ENCODE measurements around the gene FURIN. TPM values are rescaled to one million over a fixed set of nuclear protein-coding genes. Genes with fewer than 3 reads are reported as not detected.
"Not testable (repeated sequence)": the region's sequence is repeated elsewhere in the genome, so short reads cannot be mapped to it uniquely, and the experiment has no call there.

FURIN gene
- total RNA-seq, 2 experiments from 2014 or later = 97.4 to 104 TPM

DNA sequence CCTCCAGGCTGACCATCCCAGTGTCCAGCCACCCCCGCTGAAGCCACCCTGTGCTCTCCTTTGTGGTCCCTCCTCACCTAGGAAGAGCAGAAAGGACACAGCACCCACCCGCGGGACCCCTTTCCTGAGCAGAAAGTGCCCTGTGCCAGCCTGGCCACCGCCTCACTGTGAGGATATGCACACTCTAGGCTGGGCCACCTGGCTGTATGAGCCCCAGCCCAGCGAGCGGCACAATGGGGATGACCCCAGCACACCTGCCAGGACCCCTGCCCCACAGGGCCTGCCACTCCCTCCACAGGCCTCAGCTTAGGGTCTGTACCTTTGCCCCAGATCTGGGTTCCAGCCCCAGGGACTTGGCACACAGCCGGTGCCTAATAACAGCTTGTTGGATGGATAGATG is 47.9 kb upstream of the FURIN start:
- H3K4me1 ChIP-seq (ENCODE audit: insufficient read depth, low read length) = peaks cover 41% of the 10 kb centered on the region
- no peaks in the 10 kb centered on the region for H3K27me3 ChIP-seq (ENCODE audit: control insufficient read depth in 1 of 2, insufficient read depth in 2 of 2, low read length in 2 of 2)
- POLR2A ChIA-PET = no interaction called here
- Mint-ChIP-seq H3K4me1 (ENCODE audit: low read depth) (peaks cover 7% of the 10 kb centered on the region), H3K27ac (no peak overlapping the region), H3K4me3 (no peak overlapping the region), H3K36me3 (ENCODE audit: low read depth) (no peaks in the 10 kb centered on the region), H3K27me3 (no peaks in the 10 kb centered on the region), H3K9me3 (no peaks in the 10 kb centered on the region)
- DNase-seq (no peak), ATAC-seq (ENCODE audit: poor library complexity) (no peak)
- TF ChIP-seq, protein P1, sequence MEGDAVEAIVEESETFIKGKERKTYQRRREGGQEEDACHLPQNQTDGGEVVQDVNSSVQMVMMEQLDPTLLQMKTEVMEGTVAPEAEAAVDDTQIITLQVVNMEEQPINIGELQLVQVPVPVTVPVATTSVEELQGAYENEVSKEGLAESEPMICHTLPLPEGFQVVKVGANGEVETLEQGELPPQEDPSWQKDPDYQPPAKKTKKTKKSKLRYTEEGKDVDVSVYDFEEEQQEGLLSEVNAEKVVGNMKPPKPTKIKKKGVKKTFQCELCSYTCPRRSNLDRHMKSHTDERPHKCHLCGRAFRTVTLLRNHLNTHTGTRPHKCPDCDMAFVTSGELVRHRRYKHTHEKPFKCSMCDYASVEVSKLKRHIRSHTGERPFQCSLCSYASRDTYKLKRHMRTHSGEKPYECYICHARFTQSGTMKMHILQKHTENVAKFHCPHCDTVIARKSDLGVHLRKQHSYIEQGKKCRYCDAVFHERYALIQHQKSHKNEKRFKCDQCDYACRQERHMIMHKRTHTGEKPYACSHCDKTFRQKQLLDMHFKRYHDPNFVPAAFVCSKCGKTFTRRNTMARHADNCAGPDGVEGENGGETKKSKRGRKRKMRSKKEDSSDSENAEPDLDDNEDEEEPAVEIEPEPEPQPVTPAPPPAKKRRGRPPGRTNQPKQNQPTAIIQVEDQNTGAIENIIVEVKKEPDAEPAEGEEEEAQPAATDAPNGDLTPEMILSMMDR (IDR thresholded peaks at IDR 0.05) = no peak
- H3K9me3 ChIP-seq (ENCODE audit: control insufficient read depth in 1 of 2, insufficient read depth in 1 of 2, low read length in 2 of 2) = no peaks in the 10 kb centered on the region
- no peak overlapping the region for H3K4me3 ChIP-seq (ENCODE audit: low read length)
- H3K27ac ChIP-seq (ENCODE audit: low read depth in 1 of 2, low read length in 2 of 2) = no peak overlapping the region
- CTCF ChIA-PET = no interaction called here
- intact Hi-C loops (cut with DNase I, micrococcal nuclease) = no loop called here
- H3K36me3 ChIP-seq (ENCODE audit: insufficient read depth, low read length) = no peaks in the 10 kb centered on the region

DNA sequence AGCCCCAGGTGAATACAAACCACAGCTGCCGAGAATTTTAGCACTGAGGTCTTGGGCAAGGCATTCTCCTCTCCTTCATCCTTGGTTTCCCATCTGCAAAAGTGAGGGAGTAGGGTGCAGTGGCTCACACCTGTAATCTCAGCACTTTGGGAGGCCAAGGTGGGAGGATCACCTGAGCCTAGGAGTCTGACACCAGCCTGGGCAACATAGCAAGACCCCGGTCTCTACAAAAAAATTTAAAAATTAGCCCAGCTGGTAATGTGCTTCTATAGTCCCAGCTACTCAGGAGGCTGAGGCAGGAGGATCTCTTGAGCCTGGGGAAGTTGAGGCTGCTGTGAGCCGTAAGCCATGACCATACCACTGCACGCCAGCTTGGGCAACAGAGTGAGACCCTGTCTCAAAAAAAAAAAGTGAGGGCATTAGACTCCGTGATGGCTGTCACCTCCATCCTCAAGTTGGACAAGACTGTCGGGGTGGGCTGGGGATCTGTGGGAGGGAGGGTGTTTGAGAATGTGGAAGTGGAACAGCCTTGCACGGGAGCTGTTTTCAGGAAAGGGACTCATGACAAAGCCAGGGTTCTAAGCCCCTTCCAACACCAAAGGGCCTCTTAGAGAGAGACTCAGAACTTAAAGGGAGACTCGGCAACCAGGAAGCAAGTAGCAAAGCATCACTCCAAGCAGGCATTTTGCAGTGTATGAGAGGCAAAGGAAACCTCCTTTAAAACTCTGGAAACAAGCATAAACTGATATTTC is 46.0 kb upstream of the FURIN start:
- H3K36me3 ChIP-seq (ENCODE audit: insufficient read depth, low read length) = no peaks in the 10 kb centered on the region
- H3K27me3 ChIP-seq (ENCODE audit: control insufficient read depth in 1 of 2, insufficient read depth in 2 of 2, low read length in 2 of 2) = no peaks in the 10 kb centered on the region
- intact Hi-C loops (cut with DNase I, micrococcal nuclease) = no loop called here

DNA sequence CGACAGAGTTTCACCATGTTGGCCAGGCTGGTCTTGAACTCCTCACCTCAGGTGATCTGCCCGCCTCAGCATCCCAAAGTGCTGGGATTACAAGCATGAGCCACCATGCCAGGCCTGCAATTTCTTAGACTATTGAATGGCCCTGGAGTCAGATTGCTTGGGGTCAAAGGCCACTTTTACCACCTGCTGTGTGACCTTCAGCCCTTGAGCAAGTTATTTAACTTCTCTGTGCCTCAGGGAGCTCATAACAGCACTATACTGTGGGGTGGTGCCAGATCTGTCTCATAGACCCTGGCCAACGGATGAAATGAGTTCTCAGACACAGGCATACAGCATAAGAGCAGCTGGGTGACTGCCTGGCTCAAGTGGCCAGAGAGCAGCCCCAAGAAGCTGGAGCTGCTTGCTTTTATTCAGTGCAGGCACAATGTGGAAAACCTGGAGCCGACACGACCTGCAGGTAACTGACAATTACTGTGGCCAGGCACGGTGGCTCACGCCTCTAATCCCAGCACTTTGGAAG is 44.9 kb upstream of the FURIN start:
- Mint-ChIP-seq H3K27me3 (no peaks in the 10 kb centered on the region), H3K4me1 (ENCODE audit: low read depth) (no peaks in the 10 kb centered on the region), H3K36me3 (ENCODE audit: low read depth) (no peaks in the 10 kb centered on the region), H3K27ac (no peak overlapping the region), H3K4me3 (no peak overlapping the region), H3K9me3 (no peaks in the 10 kb centered on the region)
- H3K27ac ChIP-seq (ENCODE audit: low read depth in 1 of 2, low read length in 2 of 2) = no peak overlapping the region
- ATAC-seq (ENCODE audit: poor library complexity) (no peak), DNase-seq (no peak)
- H3K4me3 ChIP-seq (ENCODE audit: low read length) = no peak overlapping the region
- no peaks in the 10 kb centered on the region for H3K27me3 ChIP-seq (ENCODE audit: control insufficient read depth in 1 of 2, insufficient read depth in 2 of 2, low read length in 2 of 2)
- H3K9me3 ChIP-seq (ENCODE audit: control insufficient read depth in 1 of 2, insufficient read depth in 1 of 2, low read length in 2 of 2) = no peaks in the 10 kb centered on the region
- intact Hi-C loops (cut with DNase I, micrococcal nuclease) = no loop called here
- H3K4me1 ChIP-seq (ENCODE audit: insufficient read depth, low read length) = peaks cover 12% of the 10 kb centered on the region
- POLR2A ChIA-PET = no interaction called here
- TF ChIP-seq, protein P1 (IDR thresholded peaks at IDR 0.05) = no peak
- no peaks in the 10 kb centered on the region for H3K36me3 ChIP-seq (ENCODE audit: insufficient read depth, low read length)
- CTCF ChIA-PET = no interaction called here

More for the DNA sequence above, 46.0 kb upstream of the FURIN start:
- ATAC-seq (ENCODE audit: poor library complexity) (no peak), DNase-seq (no peak)
- Histone ChIP-seq H3K4me3 (ENCODE audit: low read length) (no peak overlapping the region), H3K4me1 (ENCODE audit: insufficient read depth, low read length) (peaks cover 23% of the 10 kb centered on the region), H3K27ac (ENCODE audit: low read depth in 1 of 2, low read length in 2 of 2) (no peak overlapping the region), H3K9me3 (ENCODE audit: control insufficient read depth in 1 of 2, insufficient read depth in 1 of 2, low read length in 2 of 2) (no peaks in the 10 kb centered on the region)
- peaks cover 6% of the 10 kb centered on the region for H3K4me1 Mint-ChIP-seq (ENCODE audit: low read depth)
- no peaks in the 10 kb centered on the region for H3K27me3 Mint-ChIP-seq
- H3K4me3 Mint-ChIP-seq = no peak overlapping the region
- H3K27ac Mint-ChIP-seq = no peak overlapping the region
- POLR2A ChIA-PET = no interaction called here
- H3K36me3 Mint-ChIP-seq (ENCODE audit: low read depth) = no peaks in the 10 kb centered on the region
- CTCF ChIA-PET = no interaction called here
- TF ChIP-seq, protein P1 (IDR thresholded peaks at IDR 0.05) = no peak
- H3K9me3 Mint-ChIP-seq = no peaks in the 10 kb centered on the region

DNA sequence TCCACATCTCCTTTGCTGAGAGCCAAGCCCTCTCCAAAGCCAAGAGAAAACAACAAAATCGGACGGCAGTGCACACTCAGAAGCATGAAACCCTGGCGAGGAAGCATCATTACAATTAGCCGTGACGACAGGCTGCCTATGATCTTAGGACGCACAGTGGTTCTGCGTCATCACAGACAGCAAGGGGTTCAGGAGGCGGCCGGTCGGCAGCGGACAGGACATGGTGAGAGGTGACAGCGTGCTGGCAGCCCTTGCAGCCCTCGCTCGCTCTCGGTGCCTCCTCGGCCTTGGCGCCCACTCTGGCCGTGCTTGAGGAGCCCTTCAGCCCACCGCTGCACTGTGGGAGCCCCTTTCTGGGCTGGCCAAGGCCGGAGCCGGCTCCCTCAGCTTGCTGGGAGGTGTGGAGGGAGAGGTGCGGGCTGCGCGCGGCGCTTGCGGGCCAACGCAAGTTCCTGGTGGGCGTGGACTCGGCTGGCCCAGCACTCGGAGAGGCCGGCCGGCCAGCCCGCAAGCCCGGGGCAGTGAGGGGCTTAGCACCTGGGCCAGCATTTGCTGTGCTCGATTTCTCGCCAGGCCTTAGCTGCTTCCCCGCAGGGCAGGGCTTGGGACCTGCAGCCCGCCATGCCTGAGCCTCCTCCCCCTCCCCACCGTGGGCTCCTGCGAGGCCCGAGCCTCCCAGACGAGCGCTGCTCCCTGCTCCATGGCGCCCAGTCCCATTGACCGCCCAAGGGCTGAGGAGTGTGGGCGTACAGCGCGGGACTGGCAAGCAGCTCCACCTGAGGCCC is 43.1 kb upstream of the FURIN start:
- H3K4me1 Mint-ChIP-seq (ENCODE audit: low read depth) = peaks cover 12% of the 10 kb centered on the region
- CTCF ChIA-PET; H3K36me3 Mint-ChIP-seq (ENCODE audit: low read depth); ATAC-seq (ENCODE audit: poor library complexity); DNase-seq; H3K36me3 ChIP-seq (ENCODE audit: insufficient read depth, low read length); H3K9me3 ChIP-seq (ENCODE audit: control insufficient read depth in 1 of 2, insufficient read depth in 1 of 2, low read length in 2 of 2); H3K4me3 Mint-ChIP-seq; H3K27ac Mint-ChIP-seq; H3K27me3 ChIP-seq (ENCODE audit: control insufficient read depth in 1 of 2, insufficient read depth in 2 of 2, low read length in 2 of 2); intact Hi-C loops (cut with DNase I, micrococcal nuclease); H3K27ac ChIP-seq (ENCODE audit: low read depth in 1 of 2, low read length in 2 of 2); H3K4me3 ChIP-seq (ENCODE audit: low read length); H3K9me3 Mint-ChIP-seq; H3K27me3 Mint-ChIP-seq; POLR2A ChIA-PET: not testable (repeated sequence)
- peaks cover 10% of the 10 kb centered on the region for H3K4me1 ChIP-seq (ENCODE audit: insufficient read depth, low read length)

DNA sequence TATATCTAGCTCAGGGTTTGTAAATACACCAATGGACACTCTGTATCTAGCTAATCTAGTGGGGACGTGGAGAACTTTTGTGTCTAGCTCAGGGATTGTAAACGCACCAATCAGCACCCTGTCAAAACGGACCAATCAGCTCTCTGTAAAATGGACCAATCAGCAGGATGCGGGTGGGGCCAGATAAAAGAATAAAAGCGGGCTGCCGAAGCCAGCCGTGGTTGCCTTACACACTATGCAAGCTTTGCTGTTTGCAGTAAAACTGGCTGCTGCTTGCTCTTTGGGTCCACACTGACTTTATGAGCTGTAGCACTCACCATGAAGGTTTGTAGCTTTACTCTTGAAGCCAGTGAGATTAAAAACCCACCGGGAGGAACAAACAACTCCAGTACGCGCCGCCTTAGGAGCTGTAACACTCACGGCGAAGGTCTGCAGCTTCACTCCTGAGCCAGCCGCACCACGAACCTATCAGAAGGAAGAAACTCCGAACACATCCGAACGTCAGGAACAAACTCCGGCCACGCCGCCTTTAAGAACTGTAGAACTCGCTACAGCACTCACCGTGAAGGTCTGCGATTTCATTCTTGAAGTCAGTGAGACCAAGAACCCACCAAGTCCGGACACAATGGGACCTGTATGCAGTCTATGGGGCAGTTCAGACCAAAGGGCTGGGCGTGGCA is 42.0 kb upstream of the FURIN start:
- H3K36me3 ChIP-seq (ENCODE audit: insufficient read depth, low read length); intact Hi-C loops (cut with DNase I, micrococcal nuclease); H3K27ac ChIP-seq (ENCODE audit: low read depth in 1 of 2, low read length in 2 of 2); H3K9me3 Mint-ChIP-seq; H3K27me3 Mint-ChIP-seq; ATAC-seq (ENCODE audit: poor library complexity); H3K27me3 ChIP-seq (ENCODE audit: control insufficient read depth in 1 of 2, insufficient read depth in 2 of 2, low read length in 2 of 2); H3K4me3 ChIP-seq (ENCODE audit: low read length); H3K36me3 Mint-ChIP-seq (ENCODE audit: low read depth); H3K4me3 Mint-ChIP-seq; CTCF ChIA-PET; POLR2A ChIA-PET; DNase-seq; H3K9me3 ChIP-seq (ENCODE audit: control insufficient read depth in 1 of 2, insufficient read depth in 1 of 2, low read length in 2 of 2); H3K27ac Mint-ChIP-seq: not testable (repeated sequence)
- H3K4me1 Mint-ChIP-seq (ENCODE audit: low read depth) = peaks cover 20% of the 10 kb centered on the region
- peaks cover 14% of the 10 kb centered on the region for H3K4me1 ChIP-seq (ENCODE audit: insufficient read depth, low read length)

All from CD4-positive, alpha-beta T cell (primary cell).